Measurements from ENCODE around the gene PLXDC1. TPM values are rescaled to one million over a fixed set of nuclear protein-coding genes. Genes with fewer than 3 reads are reported as not detected.

The PLXDC1 gene
- 10 to 100 TPM in 2 of 7 donors, 1 to 10 TPM in 5; 3.1 to 11.2 (median 6.0) TPM for total RNA-seq
- polyA plus RNA-seq = 1 to 10 TPM; 2.9 to 4.2 (median 3.3) TPM
- long read RNA-seq, donor 1 = 0 reads
- long read RNA-seq, donor 2 = 0 reads

DNA sequence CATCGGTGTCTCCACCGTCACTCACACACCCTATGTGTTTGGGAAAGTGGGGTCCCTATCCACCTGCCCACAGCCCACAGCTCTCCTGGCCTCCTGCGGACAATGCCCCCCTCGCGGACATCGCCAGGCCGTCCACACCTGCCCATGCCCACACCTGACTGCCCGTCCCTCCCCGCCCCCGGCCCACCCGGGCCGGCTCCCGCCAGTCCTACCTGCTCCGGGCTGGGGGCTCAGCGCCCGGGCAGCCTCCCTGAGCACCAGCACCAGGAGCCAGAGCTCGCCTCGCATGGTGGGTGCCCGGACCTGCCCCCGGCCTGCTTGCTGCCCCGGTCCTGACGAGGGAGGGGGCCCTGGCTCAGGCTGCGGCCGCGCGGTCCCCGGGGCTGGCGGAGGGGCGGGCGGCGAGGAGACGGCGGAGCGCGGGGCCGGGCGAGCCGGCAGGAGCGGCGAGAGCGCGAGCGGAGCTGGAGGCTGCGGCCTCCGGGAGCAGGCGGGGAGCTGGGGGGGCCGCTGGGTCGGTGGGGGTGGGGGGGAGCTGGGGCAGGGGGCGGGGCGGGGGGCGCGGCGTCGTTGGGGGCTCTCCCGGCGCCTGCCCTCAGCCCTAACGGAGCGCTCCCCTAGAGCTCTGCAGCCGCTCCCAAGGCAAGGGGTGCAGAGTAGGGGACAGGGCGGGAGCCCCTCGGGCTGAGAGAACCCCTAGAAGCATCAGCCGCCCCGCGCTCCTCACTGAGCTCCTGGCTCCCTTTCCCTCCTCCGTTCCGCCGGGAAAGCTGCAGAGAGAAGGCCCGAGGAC lies at the start of gene PLXDC1:
Gene PLXDC1 (minus strand): TSS at position 488 of the 793 bp plus-strand sequence. CDS start 200 bp downstream, at position 288.
- H3K36me3 ChIP-seq = no peaks in the 10 kb centered on the region
- 2 to 12% (median 4%) methylated on average over 9 to 61 of the region's 68 CpGs for WGBS, 5 donors
- peaks cover 0 to 38% (median 18%) of the 10 kb centered on the region in 7 donors for H3K27me3 ChIP-seq (replicated peaks in 1 of 7)
- H3K4me3 ChIP-seq = peak within 1 kb of the TSS; percentile 1 to 99 (median 83)
- no peaks in the 10 kb centered on the region for H3K9me3 ChIP-seq
- peak; percentile 80 for DNase-seq
- TF ChIP-seq, protein P1, sequence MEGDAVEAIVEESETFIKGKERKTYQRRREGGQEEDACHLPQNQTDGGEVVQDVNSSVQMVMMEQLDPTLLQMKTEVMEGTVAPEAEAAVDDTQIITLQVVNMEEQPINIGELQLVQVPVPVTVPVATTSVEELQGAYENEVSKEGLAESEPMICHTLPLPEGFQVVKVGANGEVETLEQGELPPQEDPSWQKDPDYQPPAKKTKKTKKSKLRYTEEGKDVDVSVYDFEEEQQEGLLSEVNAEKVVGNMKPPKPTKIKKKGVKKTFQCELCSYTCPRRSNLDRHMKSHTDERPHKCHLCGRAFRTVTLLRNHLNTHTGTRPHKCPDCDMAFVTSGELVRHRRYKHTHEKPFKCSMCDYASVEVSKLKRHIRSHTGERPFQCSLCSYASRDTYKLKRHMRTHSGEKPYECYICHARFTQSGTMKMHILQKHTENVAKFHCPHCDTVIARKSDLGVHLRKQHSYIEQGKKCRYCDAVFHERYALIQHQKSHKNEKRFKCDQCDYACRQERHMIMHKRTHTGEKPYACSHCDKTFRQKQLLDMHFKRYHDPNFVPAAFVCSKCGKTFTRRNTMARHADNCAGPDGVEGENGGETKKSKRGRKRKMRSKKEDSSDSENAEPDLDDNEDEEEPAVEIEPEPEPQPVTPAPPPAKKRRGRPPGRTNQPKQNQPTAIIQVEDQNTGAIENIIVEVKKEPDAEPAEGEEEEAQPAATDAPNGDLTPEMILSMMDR (IDR thresholded peaks at IDR 0.05 in 8 of 11, conservative IDR thresholded peaks at IDR 0.05 in 3 of 11) = no peak
- TF ChIP-seq POLR2A (IDR thresholded peaks at IDR 0.05) = no peak
- no peak for TF ChIP-seq POLR2AphosphoS5 (IDR thresholded peaks at IDR 0.05)
- peak within 1 kb of the TSS in 4 of 8 donors; percentile 85 to 95 (median 90) for H3K27ac ChIP-seq
- intact Hi-C loops (cut with DNase I; ENCODE audit: low total_unique reads) = loop anchor here (5.0 kb wide), 2 partner anchors 84 to 169 kb away; no protein-coding TSS in a partner anchor
- peaks cover 10 to 47% (median 33%) of the 10 kb centered on the region in 6 donors for H3K4me1 ChIP-seq

DNA sequence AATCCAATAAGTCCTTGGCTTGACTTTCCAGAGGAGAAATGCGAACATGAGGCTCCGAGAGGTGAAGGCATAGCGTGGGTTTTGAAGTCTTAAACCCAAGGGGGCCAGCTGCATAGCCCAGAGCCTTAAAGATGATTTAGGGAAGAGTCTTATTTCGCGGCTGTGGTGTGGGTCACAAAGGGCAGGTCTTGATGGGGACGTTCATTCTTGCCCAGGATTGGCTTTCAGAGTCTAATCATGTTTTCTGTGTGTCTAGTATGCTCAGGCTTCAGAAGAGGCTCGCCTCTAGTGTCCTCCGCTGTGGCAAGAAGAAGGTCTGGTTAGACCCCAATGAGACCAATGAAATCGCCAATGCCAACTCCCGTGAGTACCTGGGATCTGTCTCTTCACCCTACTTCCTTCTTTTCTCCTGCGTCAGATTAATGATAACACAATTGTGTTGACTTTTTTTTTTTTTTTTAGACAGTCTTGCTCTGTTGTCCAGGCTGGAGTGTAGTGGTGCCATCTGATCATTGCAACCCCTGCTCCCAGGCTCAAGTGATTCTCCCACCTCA lies 49.6 kb upstream of the PLXDC1 start:
- 23 to 37% (median 27%) methylated on average over 11 of the region's 11 CpGs for WGBS, 5 donors
- Histone ChIP-seq H3K36me3 (peaks cover 3 to 45% (median 43%) of the 10 kb centered on the region in 6 donors), H3K9me3 (no peaks in the 10 kb centered on the region), H3K27ac (peak overlapping the region; percentile 95 to 99 (median 97)), H3K4me1 (peaks cover 21 to 77% (median 63%) of the 10 kb centered on the region in 6 donors), H3K4me3 (peak overlapping the region; percentile 86 to 98 (median 94)), H3K27me3 (replicated peaks in 1 of 7) (peaks cover 0 to 12% (median 0%) of the 10 kb centered on the region in 7 donors)
- TF ChIP-seq POLR2AphosphoS5 (IDR thresholded peaks at IDR 0.05) (no peak), POLR2A (IDR thresholded peaks at IDR 0.05) (no peak)
- TF ChIP-seq, protein P1 (IDR thresholded peaks at IDR 0.05 in 8 of 11, conservative IDR thresholded peaks at IDR 0.05 in 3 of 11) = no peak
- intact Hi-C loops (cut with DNase I; ENCODE audit: low total_unique reads) = no loop called here
- DNase-seq = no peak

DNA sequence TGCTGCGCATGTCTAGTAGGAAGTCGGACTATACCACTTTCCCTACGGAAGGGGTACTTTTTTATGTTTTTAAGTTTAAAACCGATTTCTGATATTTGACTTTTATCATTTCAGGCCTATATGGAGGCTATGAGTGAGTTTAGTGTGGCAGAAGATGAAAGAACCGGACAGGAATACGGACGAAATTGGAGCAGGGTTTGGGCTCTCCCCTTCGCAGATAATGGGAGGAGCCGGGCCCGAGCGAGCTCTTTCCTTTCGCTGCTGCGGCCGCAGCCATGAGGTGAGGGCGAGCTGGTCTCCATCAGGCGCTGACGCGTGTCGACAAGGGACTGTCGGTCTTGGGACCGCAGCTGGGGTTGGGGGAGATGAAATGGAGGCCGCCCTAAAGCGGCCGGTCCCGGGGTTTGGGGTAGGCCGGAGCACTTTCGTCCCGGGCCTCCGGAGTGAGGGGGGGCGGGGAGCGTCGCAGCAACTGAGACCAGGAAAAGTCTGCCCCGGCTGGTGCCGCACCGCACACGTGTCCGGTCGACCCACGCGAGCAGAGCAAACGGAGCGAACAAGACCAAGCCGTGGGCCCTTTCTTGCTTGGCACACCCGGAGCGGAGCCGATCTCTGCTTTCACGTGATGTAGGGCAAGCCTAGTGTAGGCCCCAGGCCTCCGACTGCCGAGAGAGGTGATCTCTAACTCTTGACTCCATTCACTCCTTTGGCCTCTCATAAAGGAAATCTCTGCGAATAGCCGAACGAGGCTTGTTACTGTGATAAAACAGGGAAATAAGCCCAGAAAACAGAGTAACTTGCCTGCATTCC lies 48.8 kb upstream of the PLXDC1 start, which contains the start of gene RPL19:
Gene RPL19 (plus strand): TSS at position 214 of the 810 bp plus-strand sequence. CDS start 62 bp downstream, at position 276.
- intact Hi-C loops (cut with DNase I; ENCODE audit: low total_unique reads) = no loop called here
- peak; percentile 95 for DNase-seq
- peak in 2 of 3 donors; percentile 20 to 21 for TF ChIP-seq POLR2A (IDR thresholded peaks at IDR 0.05)
- TF ChIP-seq POLR2AphosphoS5 (IDR thresholded peaks at IDR 0.05) = peak; percentile 91 to 94 (median 92)
- TF ChIP-seq, protein P1 (IDR thresholded peaks at IDR 0.05 in 8 of 11, conservative IDR thresholded peaks at IDR 0.05 in 3 of 11) = peak in 2 of 11 experiments; percentile 16 to 22
- Histone ChIP-seq H3K36me3 (peaks cover 3 to 45% (median 42%) of the 10 kb centered on the region in 6 donors), H3K9me3 (no peaks in the 10 kb centered on the region), H3K27ac (peak within 1 kb of the TSS; percentile 95 to 99 (median 97)), H3K4me1 (peaks cover 21 to 85% (median 71%) of the 10 kb centered on the region in 6 donors), H3K27me3 (replicated peaks in 1 of 7) (peaks cover 0 to 12% (median 0%) of the 10 kb centered on the region in 7 donors), H3K4me3 (peak within 1 kb of the TSS; percentile 86 to 98 (median 94))
- 0 to 1% (median 0%) methylated on average over 24 to 52 of the region's 52 CpGs for WGBS, 5 donors
